HCT116 (cell line): ENCODE measurements around the gene SLC8A2. TPM values are rescaled to one million over a fixed set of nuclear protein-coding genes. Genes with fewer than 3 reads are reported as not detected.

ENCODE experiments used
- ATAC-seq: fragments of 200-7000 bp; cut with Tn5 transposase; 2 replicates; pipeline ENCODE4 v1.9.1; 2020; ENCODE audit warnings: mild to moderate bottlenecking, moderate library complexity
- BruUV-seq: library from RNA; stranded (reverse); fragments of 400-500 nt; replicated peaks from 2 replicates; lab custom pipeline; 2021; lab: Mats Ljungman, UMichigan
- CTCF ChIA-PET: fragments of 300-600 bp; sonication (Branson Sonifier 250); formaldehyde crosslinking; loops from one replicate; lab custom pipeline; 2021; ENCODE audit warnings: antibody characterized with exemption; lab: Charles Lee
- POLR2A ChIA-PET: fragments of 300-600, 350-600 bp; sonication (Branson Sonifier 250); formaldehyde crosslinking; loops from one replicate; lab custom pipeline; 2021; ENCODE audit warnings: antibody characterized with exemption; lab: Charles Lee
- RAD21 ChIA-PET, 2 experiments: fragments of 300-600 bp; sonication (Branson Sonifier 250); formaldehyde crosslinking; loops; one replicate each; lab custom pipeline; 2023; ENCODE audit warnings: low total read pairs in 2 of 2; ENCODE audit not compliant: uncharacterized antibody in 2 of 2, unreplicated experiment in 2 of 2, low non-redundant PET in 1 of 2; lab: Charles Lee
- DNase-seq: peaks from one replicate; pipeline ENCODE4 v3.0.0-alpha.2; 2010; ENCODE audit warnings: low read depth, low spot score
- H2AFZ ChIP-seq: fragments of 200-600 bp; shearing (Covaris generic), sonication (generic); 2 replicates; pipeline ENCODE4 v1.6.1; 2017; ENCODE audit warnings: low read depth, mixed run types, mixed read lengths, antibody characterized with exemption, low read length; ENCODE audit not compliant: poor library complexity, severe bottlenecking
- H3K27ac ChIP-seq: 2 replicates; pipeline ENCODE4 v1.5.1; 2012; ENCODE audit warnings: low read depth, low read length
- H3K27me3 ChIP-seq: fragments of 200-600 bp; sonication (generic); 2 replicates; pipeline ENCODE4 v1.6.1; 2016; ENCODE audit warnings: mixed run types, low read length, mixed read lengths; ENCODE audit not compliant: insufficient read depth
- H3K36me3 ChIP-seq, 2 experiments: fragments of 200-500 bp in 1 of 2; fragments of 200-600 bp in 1 of 2; sonication (Bioruptor generic) in 1 of 2; sonication (generic) in 1 of 2; 2 replicates each; pipeline versions ENCODE4 v1.5.1 to v1.6.1; 2014 to 2016; ENCODE audit warnings: low read length in 2 of 2, inconsistent platforms in 1 of 2, mixed read lengths in 1 of 2, mixed run types in 1 of 2; ENCODE audit not compliant: insufficient read depth in 2 of 2, control insufficient read depth in 1 of 2
- H3K4me1 ChIP-seq, 2 experiments: fragments of 200-600 bp in 1 of 2; sonication (generic) in 1 of 2; 2 replicates each; pipeline versions ENCODE4 v1.5.1 to v1.6.1; 2012 to 2017; ENCODE audit warnings: low read length in 2 of 2, inconsistent platforms in 1 of 2, mild to moderate bottlenecking in 1 of 2, mixed read lengths in 1 of 2, mixed run types in 1 of 2, moderate library complexity in 1 of 2; ENCODE audit not compliant: insufficient read depth in 2 of 2, control insufficient read depth in 1 of 2
- H3K4me2 ChIP-seq: fragments of 200-600 bp; sonication (generic); 2 replicates; pipeline ENCODE4 v1.6.1; 2017; ENCODE audit warnings: mixed run types, low read length, mixed read lengths
- H3K4me3 ChIP-seq, 2 experiments: fragments of 200-600 bp in 1 of 2; sonication (generic) in 1 of 2; replicated peaks in 1 of 2; 2 replicates each; pipeline ENCODE4 v1.5.1; 2011 to 2016; ENCODE audit warnings: low read length in 2 of 2, control low read depth in 1 of 2, low read depth in 1 of 2, mild to moderate bottlenecking in 1 of 2, mixed read lengths in 1 of 2, mixed run types in 1 of 2
- H3K79me2 ChIP-seq: fragments of 200-600 bp; sonication (generic); 2 replicates; pipeline ENCODE4 v1.6.1; 2017; ENCODE audit warnings: mild to moderate bottlenecking, mixed run types, low read length, moderate library complexity, mixed read lengths; ENCODE audit not compliant: insufficient read depth
- H3K9ac ChIP-seq: fragments of 200-600 bp; sonication (generic); 2 replicates; pipeline ENCODE4 v1.6.1; 2016; ENCODE audit warnings: low read length, mixed read lengths
- H3K9me2 ChIP-seq: fragments of 200-600 bp; sonication (generic), shearing (Covaris generic); 2 replicates; pipeline ENCODE4 v1.6.1; 2017; ENCODE audit warnings: mixed run types, mild to moderate bottlenecking, moderate library complexity; ENCODE audit not compliant: insufficient read depth
- H3K9me3 ChIP-seq, 2 experiments: fragments of 200-500 bp in 1 of 2; fragments of 200-600 bp in 1 of 2; sonication (Bioruptor generic) in 1 of 2; sonication (generic) in 1 of 2; 2 replicates each; pipeline ENCODE4 v1.6.1; 2014 to 2017; ENCODE audit warnings: low read length in 2 of 2, mixed read lengths in 2 of 2, inconsistent platforms in 1 of 2, low read depth in 1 of 2, mild to moderate bottlenecking in 1 of 2, mixed run types in 1 of 2, moderate library complexity in 1 of 2; ENCODE audit not compliant: control insufficient read depth in 1 of 2, insufficient read depth in 1 of 2
- H4K20me1 ChIP-seq: fragments of 200-600 bp; sonication (generic), shearing (Covaris generic); 2 replicates; pipeline ENCODE4 v1.6.1; 2017; ENCODE audit warnings: mixed run types, mild to moderate bottlenecking, moderate library complexity; ENCODE audit not compliant: insufficient read depth
- CEBPB ChIP-seq: IDR thresholded peaks from 2 replicates; pipeline ENCODE4 v1.6.1; 2012; ENCODE audit warnings: low read depth
- EGR1 ChIP-seq: IDR thresholded peaks from 2 replicates; pipeline ENCODE4 v1.6.1; 2012; ENCODE audit warnings: low read depth
- EZH2 ChIP-seq: fragments of 200-600 bp; sonication (generic); IDR thresholded peaks from 2 replicates; pipeline ENCODE4 v1.6.1; 2017; ENCODE audit warnings: antibody characterized with exemption, mixed run types
- EZH2phosphoT487 ChIP-seq: fragments of 200-600 bp; IDR thresholded peaks from 2 replicates; pipeline ENCODE4 v1.6.1; 2018; ENCODE audit warnings: antibody characterized with exemption, borderline replicate concordance
- FOSL1 ChIP-seq: IDR thresholded peaks from 2 replicates; pipeline ENCODE4 v1.6.1; 2012; ENCODE audit warnings: low read depth
- JUND ChIP-seq: IDR thresholded peaks from 2 replicates; pipeline ENCODE4 v1.6.1; 2012
- POLR2AphosphoS5 ChIP-seq: IDR thresholded peaks from 2 replicates; pipeline ENCODE4 v1.6.1; 2011; ENCODE audit warnings: mild to moderate bottlenecking, low read depth, low read length, moderate library complexity
- RAD21 ChIP-seq: IDR thresholded peaks from 2 replicates; pipeline ENCODE4 v1.6.1; 2012; ENCODE audit warnings: low read depth, mild to moderate bottlenecking
- REST ChIP-seq: IDR thresholded peaks from 2 replicates; pipeline ENCODE4 v1.6.1; 2012; ENCODE audit warnings: low read depth
- SP1 ChIP-seq: IDR thresholded peaks from 2 replicates; pipeline ENCODE4 v1.6.1; 2012; ENCODE audit warnings: low read depth
- ZFX ChIP-seq: fragments of 450-650 bp; IDR thresholded peaks from 2 replicates; pipeline ENCODE4 v1.6.1; 2017
- intact Hi-C: fragments of 100-400 bp; cut with micrococcal nuclease; formaldehyde crosslinking; loops from 2 replicates; pipeline ENCODE4 v1.10.0; 2022
- total RNA-seq: library from RNA; stranded (reverse); gene quantifications from one replicate; pipeline ENCODE4 v1.2.1, GENCODE V29; 2021; ENCODE audit not compliant: unreplicated experiment

The SLC8A2 gene
- total RNA-seq, 1 experiment from 2014 or later = 0.98 TPM

DNA sequence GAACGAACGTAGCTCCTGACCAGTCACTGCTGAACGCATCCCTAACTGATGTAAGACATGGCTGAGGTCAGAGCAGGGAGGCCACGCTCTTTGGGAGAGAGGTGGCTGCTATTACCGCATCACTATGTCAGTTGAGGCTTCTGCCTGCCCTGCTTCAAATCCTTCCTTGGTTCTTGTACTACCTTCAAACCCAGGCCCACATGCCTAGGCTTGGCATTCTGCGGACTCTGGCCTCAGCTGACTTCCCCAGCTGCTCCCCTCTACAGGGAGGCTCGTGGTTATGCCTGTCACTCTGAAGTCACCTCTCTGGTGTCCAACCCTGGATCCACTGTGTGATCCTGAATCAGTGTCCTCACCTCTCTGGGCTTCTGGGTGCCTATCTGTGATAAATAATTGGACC, 37.6 kb downstream of the SLC8A2 start:
- no TSS peak for BruUV-seq
- H3K4me2 ChIP-seq = no peak overlapping the region
- no peak overlapping the region for H3K27ac ChIP-seq
- H3K79me2 ChIP-seq = no peaks in the 10 kb centered on the region
- CTCF ChIA-PET = interaction anchor here (0.9 to 2.4 kb wide), 6 partner anchors 50 to 279 kb away, joined by 3 to 7 read pairs (median 4); partner anchors contain the start of genes EHD2, KPTN and NAPA
- no peaks in the 10 kb centered on the region for H3K27me3 ChIP-seq
- H3K36me3 ChIP-seq = no peaks in the 10 kb centered on the region
- POLR2A ChIA-PET = no interaction called here
- no peaks in the 10 kb centered on the region for H3K9me3 ChIP-seq
- intact Hi-C loops = loop anchor here (5.0 kb wide), 1 partner anchor 358 kb away; no protein-coding TSS in a partner anchor
- RAD21 ChIA-PET = interaction anchor here in 1 of 2 experiments (0.6 kb wide), 1 partner anchor 133 kb away, joined by 6 read pairs; no protein-coding TSS in a partner anchor
- TF ChIP-seq SP1 (no peak), JUND (no peak), CEBPB (no peak), FOSL1 (no peak), EGR1 (no peak), REST (no peak), ZFX (no peak), RAD21 (no peak), EZH2phosphoT487 (no peak), EZH2 (no peak), POLR2AphosphoS5 (no peak)
- DNase-seq (no peak), ATAC-seq (no peak)
- peaks cover 3 to 14% of the 10 kb centered on the region in 2 experiments; a peak in 3 of 4 replicates for H3K4me1 ChIP-seq
- no peaks in the 10 kb centered on the region for H3K9me2 ChIP-seq
- no peak overlapping the region for H2AFZ ChIP-seq
- no peaks in the 10 kb centered on the region for H4K20me1 ChIP-seq
- H3K4me3 ChIP-seq = no peak overlapping the region
- no peak overlapping the region for H3K9ac ChIP-seq
